HEK293 (cell line): ENCODE measurements around the gene SNN.

Experiments used
- CTCF ChIA-PET: fragments of 350-600 bp; formaldehyde crosslinking; extraction: SDS; loops from one replicate; lab custom pipeline; 2021; ENCODE audit warnings: antibody characterized with exemption; lab: Yijun Ruan, JAX
- POLR2A ChIA-PET: fragments of 300-600 bp; formaldehyde crosslinking; extraction: SDS; loops from one replicate; lab custom pipeline; 2020; ENCODE audit warnings: antibody characterized with exemption, inconsistent platforms; lab: Yijun Ruan, JAX
- H3K27ac ChIP-seq: fragments of 200-500 bp; sonication (Bioruptor generic); 2 replicates; pipeline ENCODE4 v1.5.1; 2014; ENCODE audit warnings: low read depth, low read length, control low read depth, inconsistent platforms; ENCODE audit errors: extremely low read depth
- H3K36me3 ChIP-seq, 2 experiments: fragments of 200-500 bp in 1 of 2; sonication (Bioruptor generic) in 1 of 2; 1 replicate in 1 of 2; 2 replicates in 1 of 2; pipeline ENCODE4 v1.5.1; 2014 to 2017; ENCODE audit warnings: inconsistent platforms in 2 of 2, low read length in 2 of 2; ENCODE audit not compliant: control insufficient read depth in 2 of 2, insufficient read depth in 1 of 2
- H3K4me1 ChIP-seq: fragments of 200-500 bp; sonication (Bioruptor generic); 2 replicates; pipeline ENCODE4 v1.5.1; 2014; ENCODE audit warnings: mild to moderate bottlenecking, low read length, inconsistent platforms; ENCODE audit not compliant: control insufficient read depth, insufficient read depth
- H3K4me3 ChIP-seq: 2 replicates; pipeline ENCODE4 v1.5.1; 2011; ENCODE audit warnings: low read depth, mild to moderate bottlenecking, control low read depth, low read length, moderate library complexity
- H3K9me3 ChIP-seq: fragments of 200-500 bp; sonication (Bioruptor generic); 2 replicates; pipeline ENCODE4 v1.5.1; 2014; ENCODE audit warnings: low read depth, low read length, inconsistent platforms; ENCODE audit not compliant: control insufficient read depth, insufficient read depth
- PRDM2 ChIP-seq: fragments of 450-650 bp; formaldehyde crosslinking; IDR thresholded peaks from 2 replicates; pipeline ENCODE4 v1.5.1; 2016; ENCODE audit warnings: missing biosample characterization, missing genetic modification characterization, borderline replicate concordance
- SCRT1 ChIP-seq: fragments of 450-650 bp; formaldehyde crosslinking; IDR thresholded peaks from 2 replicates; pipeline ENCODE4 v1.5.1; 2016; ENCODE audit warnings: missing biosample characterization, missing genetic modification characterization, borderline replicate concordance
- ZFP3 ChIP-seq: fragments of 450-650 bp; formaldehyde crosslinking; IDR thresholded peaks from 2 replicates; pipeline ENCODE4 v1.5.1; 2016; ENCODE audit warnings: low read depth, missing biosample characterization, missing genetic modification characterization
- ZNF350 ChIP-seq: fragments of 450-650 bp; formaldehyde crosslinking; IDR thresholded peaks from 2 replicates; pipeline ENCODE4 v1.5.0; 2017; ENCODE audit warnings: missing biosample characterization, mild to moderate bottlenecking, missing genetic modification characterization
- ZNF561 ChIP-seq: fragments of 450-650 bp; IDR thresholded peaks from 2 replicates; pipeline ENCODE4 v1.5.1; 2018; ENCODE audit warnings: missing biosample characterization, missing genetic modification characterization, borderline replicate concordance
- ZNF596 ChIP-seq: fragments of 450-650 bp; IDR thresholded peaks from 2 replicates; pipeline ENCODE4 v1.5.0; 2018; ENCODE audit warnings: missing biosample characterization, mild to moderate bottlenecking, missing genetic modification characterization, moderate library complexity
- ZNF785 ChIP-seq: fragments of 450-650 bp; formaldehyde crosslinking; IDR thresholded peaks from 2 replicates; pipeline ENCODE4 v1.5.1; 2016; ENCODE audit warnings: missing biosample characterization, missing genetic modification characterization
- ZNF791 ChIP-seq: fragments of 450-650 bp; formaldehyde crosslinking; IDR thresholded peaks from 2 replicates; pipeline ENCODE4 v1.5.1; 2016; ENCODE audit warnings: missing biosample characterization, missing genetic modification characterization
- TF ChIP-seq, protein P1 (sequence below): fragments of 450-650 bp; formaldehyde crosslinking; IDR thresholded peaks from 2 replicates; pipeline ENCODE4 v1.5.1; 2016; ENCODE audit warnings: missing biosample characterization, missing genetic modification characterization

The SNN gene

GRCh38 chr16:11687601-11688519 is 19.6 kb downstream of the SNN start:
- peaks cover 16 to 81% of the 10 kb centered on the region in 2 experiments for H3K36me3 ChIP-seq
- no peak for TF ChIP-seq ZNF791 (tag by site-specific recombination)
- H3K4me1 ChIP-seq: peaks cover 10% of the 10 kb centered on the region
- no peaks in the 10 kb centered on the region for H3K9me3 ChIP-seq
- no peak overlapping the region for H3K27ac ChIP-seq
- no peak overlapping the region for H3K4me3 ChIP-seq
- ChIA-PET CTCF (interaction anchor here (1.2 to 2.9 kb wide), 4 partner anchors 10 to 380 kb away, joined by 3 to 15 read pairs (median 5); no protein-coding TSS in a partner anchor), POLR2A (no interaction called here)

GRCh38 chr16:11688520-11688886 is 20.2 kb downstream of the SNN start:
- Histone ChIP-seq H3K9me3 (no peaks in the 10 kb centered on the region), H3K4me1 (peaks cover 10% of the 10 kb centered on the region), H3K36me3 (peaks cover 16 to 79% of the 10 kb centered on the region in 2 experiments), H3K27ac (no peak overlapping the region), H3K4me3 (no peak overlapping the region)
- TF ChIP-seq, protein P1, sequence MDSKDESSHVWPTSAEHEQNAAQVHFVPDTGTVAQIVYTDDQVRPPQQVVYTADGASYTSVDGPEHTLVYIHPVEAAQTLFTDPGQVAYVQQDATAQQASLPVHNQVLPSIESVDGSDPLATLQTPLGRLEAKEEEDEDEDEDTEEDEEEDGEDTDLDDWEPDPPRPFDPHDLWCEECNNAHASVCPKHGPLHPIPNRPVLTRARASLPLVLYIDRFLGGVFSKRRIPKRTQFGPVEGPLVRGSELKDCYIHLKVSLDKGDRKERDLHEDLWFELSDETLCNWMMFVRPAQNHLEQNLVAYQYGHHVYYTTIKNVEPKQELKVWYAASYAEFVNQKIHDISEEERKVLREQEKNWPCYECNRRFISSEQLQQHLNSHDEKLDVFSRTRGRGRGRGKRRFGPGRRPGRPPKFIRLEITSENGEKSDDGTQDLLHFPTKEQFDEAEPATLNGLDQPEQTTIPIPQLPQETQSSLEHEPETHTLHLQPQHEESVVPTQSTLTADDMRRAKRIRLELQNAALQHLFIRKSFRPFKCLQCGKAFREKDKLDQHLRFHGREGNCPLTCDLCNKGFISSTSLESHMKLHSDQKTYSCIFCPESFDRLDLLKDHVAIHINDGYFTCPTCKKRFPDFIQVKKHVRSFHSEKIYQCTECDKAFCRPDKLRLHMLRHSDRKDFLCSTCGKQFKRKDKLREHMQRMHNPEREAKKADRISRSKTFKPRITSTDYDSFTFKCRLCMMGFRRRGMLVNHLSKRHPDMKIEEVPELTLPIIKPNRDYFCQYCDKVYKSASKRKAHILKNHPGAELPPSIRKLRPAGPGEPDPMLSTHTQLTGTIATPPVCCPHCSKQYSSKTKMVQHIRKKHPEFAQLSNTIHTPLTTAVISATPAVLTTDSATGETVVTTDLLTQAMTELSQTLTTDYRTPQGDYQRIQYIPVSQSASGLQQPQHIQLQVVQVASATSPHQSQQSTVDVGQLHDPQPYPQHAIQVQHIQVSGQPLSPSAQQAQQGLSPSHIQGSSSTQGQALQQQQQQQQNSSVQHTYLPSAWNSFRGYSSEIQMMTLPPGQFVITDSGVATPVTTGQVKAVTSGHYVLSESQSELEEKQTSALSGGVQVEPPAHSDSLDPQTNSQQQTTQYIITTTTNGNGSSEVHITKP: no peak
- no peak for TF ChIP-seq PRDM2 (tag by site-specific recombination)
- no peak for TF ChIP-seq ZNF350
- no peak for TF ChIP-seq ZNF596 (tag by site-specific recombination)
- TF ChIP-seq ZNF791 (tag by site-specific recombination): no peak
- TF ChIP-seq ZNF561 (tag by site-specific recombination): no peak
- no peak for TF ChIP-seq SCRT1 (tag by site-specific recombination)
- no peak for TF ChIP-seq ZNF785
- TF ChIP-seq ZFP3 (tag by site-specific recombination): no peak
- ChIA-PET CTCF (interaction anchor here (1.2 to 2.9 kb wide), 4 partner anchors 10 to 380 kb away, joined by 3 to 15 read pairs (median 5); no protein-coding TSS in a partner anchor), POLR2A (no interaction called here)
